SK-N-SH treated with all-trans-retinoic acid at 6 μM for 48 hours (cell line): ENCODE measurements around the gene CACNA1C.

Experiments
- ATAC-seq: fragments of 200-7000 bp; cut with Tn5 transposase; 3 replicates; pipeline ENCODE4 v1.9.1; 2020; ENCODE audit warnings: mild to moderate bottlenecking, moderate library complexity
- ARNTL ChIP-seq: fragments of 450-650 bp; formaldehyde crosslinking; IDR thresholded peaks from 2 replicates; pipeline ENCODE4 v1.5.0; 2020; ENCODE audit warnings: low read depth, mild to moderate bottlenecking, moderate library complexity, borderline replicate concordance
- BACH2 ChIP-seq: fragments of 250-450 bp; sonication (Bioruptor Pico); IDR thresholded peaks from 2 replicates; pipeline ENCODE4 v1.9.0; 2021; ENCODE audit warnings: mild to moderate bottlenecking, borderline replicate concordance
- CSDC2 ChIP-seq: fragments of 250-450 bp; sonication (Bioruptor Pico); IDR thresholded peaks from 2 replicates; pipeline ENCODE4 v1.5.0; 2020; ENCODE audit warnings: mild to moderate bottlenecking, moderate library complexity
- ESRRG ChIP-seq: fragments of 250-450 bp; sonication (Bioruptor Pico); IDR thresholded peaks from 2 replicates; pipeline ENCODE4 v1.6.1; 2021; ENCODE audit warnings: mild to moderate bottlenecking
- GLIS3 ChIP-seq: fragments of 250-450 bp; sonication (Bioruptor Pico); IDR thresholded peaks from 2 replicates; pipeline ENCODE4 v1.5.0; 2020; ENCODE audit warnings: mild to moderate bottlenecking, moderate library complexity
- OSR1 ChIP-seq: fragments of 250-450 bp; sonication (Bioruptor Pico); IDR thresholded peaks from 2 replicates; pipeline ENCODE4 v1.8.0; 2022; ENCODE audit warnings: moderate library complexity, mild to moderate bottlenecking, inconsistent platforms
- PPARA ChIP-seq: fragments of 250-450 bp; sonication (Bioruptor Pico); IDR thresholded peaks from 2 replicates; pipeline ENCODE4 v1.5.0; 2020; ENCODE audit warnings: mild to moderate bottlenecking, borderline replicate concordance
- RARB ChIP-seq: fragments of 250-450 bp; sonication (Bioruptor Pico); IDR thresholded peaks from 2 replicates; pipeline ENCODE4 v1.8.0; 2021; ENCODE audit warnings: mild to moderate bottlenecking, moderate library complexity
- SNAI2 ChIP-seq: fragments of 250-450 bp; sonication (Bioruptor Pico); IDR thresholded peaks from 2 replicates; pipeline ENCODE4 v1.5.0; 2020; ENCODE audit warnings: mild to moderate bottlenecking, moderate library complexity
- ZC3H10 ChIP-seq: fragments of 250-450 bp; sonication (Bioruptor Pico); IDR thresholded peaks from 2 replicates; pipeline ENCODE4 v1.5.1; 2021; ENCODE audit warnings: mild to moderate bottlenecking, moderate library complexity
- ZFP3 ChIP-seq: fragments of 250-450 bp; sonication (Bioruptor Pico); IDR thresholded peaks from 2 replicates; pipeline ENCODE4 v1.5.0; 2020; ENCODE audit warnings: mild to moderate bottlenecking, moderate library complexity
- ZFP30 ChIP-seq: fragments of 450-650 bp; formaldehyde crosslinking; IDR thresholded peaks from 2 replicates; pipeline ENCODE4 v1.5.0; 2022; ENCODE audit warnings: mild to moderate bottlenecking, moderate library complexity
- ZNF565 ChIP-seq: fragments of 450-650 bp; formaldehyde crosslinking; conservative IDR thresholded peaks from 2 replicates; pipeline ENCODE4 v1.5.0; 2020; ENCODE audit warnings: low read depth, mild to moderate bottlenecking, moderate library complexity
- ZNF70 ChIP-seq: fragments of 450-650 bp; formaldehyde crosslinking; IDR thresholded peaks from 2 replicates; pipeline ENCODE4 v1.5.0; 2020; ENCODE audit warnings: mild to moderate bottlenecking, moderate library complexity
- TF ChIP-seq, protein P1 (sequence below): fragments of 250-450 bp; sonication (Bioruptor Pico); IDR thresholded peaks from 2 replicates; pipeline ENCODE4 v1.5.0; 2020; ENCODE audit warnings: mild to moderate bottlenecking, moderate library complexity
- TF ChIP-seq, protein P2 (sequence below): fragments of 250-450 bp; sonication (Bioruptor Pico); IDR thresholded peaks from 2 replicates; pipeline ENCODE4 v1.8.0; 2020; ENCODE audit warnings: mild to moderate bottlenecking, moderate library complexity, borderline replicate concordance
- TF ChIP-seq, protein P3 (sequence below): fragments of 250-450 bp; sonication (Bioruptor Pico); IDR thresholded peaks from 2 replicates; pipeline ENCODE4 v1.5.1; 2021; ENCODE audit warnings: mild to moderate bottlenecking, moderate library complexity
- TF ChIP-seq, protein P4 (sequence below): fragments of 250-450 bp; sonication (Bioruptor Pico); IDR thresholded peaks from 2 replicates; pipeline ENCODE4 v1.8.0; 2021; ENCODE audit warnings: low read depth, mild to moderate bottlenecking, moderate library complexity, borderline replicate concordance

The CACNA1C gene

DNA sequence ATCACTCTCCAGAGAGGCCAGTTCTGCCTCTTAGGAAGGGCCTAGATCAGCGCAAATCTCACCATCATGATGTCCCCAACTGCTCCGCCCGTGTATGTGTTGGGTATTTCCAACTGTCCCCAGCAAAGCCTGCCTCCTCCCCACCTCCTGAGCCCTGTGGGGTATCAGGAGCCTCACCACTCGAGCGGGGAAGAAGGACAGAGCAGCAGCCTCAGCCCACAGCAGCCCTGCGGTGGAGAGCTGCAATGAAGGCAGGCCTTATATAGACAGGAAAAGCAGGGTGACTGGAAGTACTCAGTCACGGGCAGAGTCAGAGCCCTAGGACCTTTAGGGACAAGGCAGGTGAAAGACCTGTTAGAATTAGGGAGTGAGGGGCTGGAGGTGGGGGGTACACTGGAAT lies 358.2 kb downstream of the CACNA1C start:
- TF ChIP-seq, protein P1, sequence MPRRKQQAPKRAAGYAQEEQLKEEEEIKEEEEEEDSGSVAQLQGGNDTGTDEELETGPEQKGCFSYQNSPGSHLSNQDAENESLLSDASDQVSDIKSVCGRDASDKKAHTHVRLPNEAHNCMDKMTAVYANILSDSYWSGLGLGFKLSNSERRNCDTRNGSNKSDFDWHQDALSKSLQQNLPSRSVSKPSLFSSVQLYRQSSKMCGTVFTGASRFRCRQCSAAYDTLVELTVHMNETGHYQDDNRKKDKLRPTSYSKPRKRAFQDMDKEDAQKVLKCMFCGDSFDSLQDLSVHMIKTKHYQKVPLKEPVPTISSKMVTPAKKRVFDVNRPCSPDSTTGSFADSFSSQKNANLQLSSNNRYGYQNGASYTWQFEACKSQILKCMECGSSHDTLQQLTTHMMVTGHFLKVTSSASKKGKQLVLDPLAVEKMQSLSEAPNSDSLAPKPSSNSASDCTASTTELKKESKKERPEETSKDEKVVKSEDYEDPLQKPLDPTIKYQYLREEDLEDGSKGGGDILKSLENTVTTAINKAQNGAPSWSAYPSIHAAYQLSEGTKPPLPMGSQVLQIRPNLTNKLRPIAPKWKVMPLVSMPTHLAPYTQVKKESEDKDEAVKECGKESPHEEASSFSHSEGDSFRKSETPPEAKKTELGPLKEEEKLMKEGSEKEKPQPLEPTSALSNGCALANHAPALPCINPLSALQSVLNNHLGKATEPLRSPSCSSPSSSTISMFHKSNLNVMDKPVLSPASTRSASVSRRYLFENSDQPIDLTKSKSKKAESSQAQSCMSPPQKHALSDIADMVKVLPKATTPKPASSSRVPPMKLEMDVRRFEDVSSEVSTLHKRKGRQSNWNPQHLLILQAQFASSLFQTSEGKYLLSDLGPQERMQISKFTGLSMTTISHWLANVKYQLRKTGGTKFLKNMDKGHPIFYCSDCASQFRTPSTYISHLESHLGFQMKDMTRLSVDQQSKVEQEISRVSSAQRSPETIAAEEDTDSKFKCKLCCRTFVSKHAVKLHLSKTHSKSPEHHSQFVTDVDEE (CRISPR knock-in tag): no peak
- TF ChIP-seq SNAI2 (CRISPR knock-in tag) (no peak), ARNTL (CRISPR knock-in tag) (no peak), OSR1 (CRISPR knock-in tag) (no peak), RARB (CRISPR knock-in tag) (no peak), ESRRG (no peak), ZNF565 (CRISPR knock-in tag) (no peak), ZFP3 (CRISPR knock-in tag) (no peak), ZC3H10 (CRISPR knock-in tag) (no peak), BACH2 (CRISPR knock-in tag) (no peak), CSDC2 (no peak), GLIS3 (CRISPR knock-in tag) (no peak)
- TF ChIP-seq, protein P2, sequence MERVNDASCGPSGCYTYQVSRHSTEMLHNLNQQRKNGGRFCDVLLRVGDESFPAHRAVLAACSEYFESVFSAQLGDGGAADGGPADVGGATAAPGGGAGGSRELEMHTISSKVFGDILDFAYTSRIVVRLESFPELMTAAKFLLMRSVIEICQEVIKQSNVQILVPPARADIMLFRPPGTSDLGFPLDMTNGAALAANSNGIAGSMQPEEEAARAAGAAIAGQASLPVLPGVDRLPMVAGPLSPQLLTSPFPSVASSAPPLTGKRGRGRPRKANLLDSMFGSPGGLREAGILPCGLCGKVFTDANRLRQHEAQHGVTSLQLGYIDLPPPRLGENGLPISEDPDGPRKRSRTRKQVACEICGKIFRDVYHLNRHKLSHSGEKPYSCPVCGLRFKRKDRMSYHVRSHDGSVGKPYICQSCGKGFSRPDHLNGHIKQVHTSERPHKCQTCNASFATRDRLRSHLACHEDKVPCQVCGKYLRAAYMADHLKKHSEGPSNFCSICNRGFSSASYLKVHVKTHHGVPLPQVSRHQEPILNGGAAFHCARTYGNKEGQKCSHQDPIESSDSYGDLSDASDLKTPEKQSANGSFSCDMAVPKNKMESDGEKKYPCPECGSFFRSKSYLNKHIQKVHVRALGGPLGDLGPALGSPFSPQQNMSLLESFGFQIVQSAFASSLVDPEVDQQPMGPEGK (CRISPR knock-in tag): no peak
- TF ChIP-seq, protein P3, sequence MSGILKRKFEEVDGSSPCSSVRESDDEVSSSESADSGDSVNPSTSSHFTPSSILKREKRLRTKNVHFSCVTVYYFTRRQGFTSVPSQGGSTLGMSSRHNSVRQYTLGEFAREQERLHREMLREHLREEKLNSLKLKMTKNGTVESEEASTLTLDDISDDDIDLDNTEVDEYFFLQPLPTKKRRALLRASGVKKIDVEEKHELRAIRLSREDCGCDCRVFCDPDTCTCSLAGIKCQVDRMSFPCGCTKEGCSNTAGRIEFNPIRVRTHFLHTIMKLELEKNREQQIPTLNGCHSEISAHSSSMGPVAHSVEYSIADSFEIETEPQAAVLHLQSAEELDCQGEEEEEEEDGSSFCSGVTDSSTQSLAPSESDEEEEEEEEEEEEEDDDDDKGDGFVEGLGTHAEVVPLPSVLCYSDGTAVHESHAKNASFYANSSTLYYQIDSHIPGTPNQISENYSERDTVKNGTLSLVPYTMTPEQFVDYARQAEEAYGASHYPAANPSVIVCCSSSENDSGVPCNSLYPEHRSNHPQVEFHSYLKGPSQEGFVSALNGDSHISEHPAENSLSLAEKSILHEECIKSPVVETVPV (CRISPR knock-in tag): no peak
- no peak for ATAC-seq

DNA sequence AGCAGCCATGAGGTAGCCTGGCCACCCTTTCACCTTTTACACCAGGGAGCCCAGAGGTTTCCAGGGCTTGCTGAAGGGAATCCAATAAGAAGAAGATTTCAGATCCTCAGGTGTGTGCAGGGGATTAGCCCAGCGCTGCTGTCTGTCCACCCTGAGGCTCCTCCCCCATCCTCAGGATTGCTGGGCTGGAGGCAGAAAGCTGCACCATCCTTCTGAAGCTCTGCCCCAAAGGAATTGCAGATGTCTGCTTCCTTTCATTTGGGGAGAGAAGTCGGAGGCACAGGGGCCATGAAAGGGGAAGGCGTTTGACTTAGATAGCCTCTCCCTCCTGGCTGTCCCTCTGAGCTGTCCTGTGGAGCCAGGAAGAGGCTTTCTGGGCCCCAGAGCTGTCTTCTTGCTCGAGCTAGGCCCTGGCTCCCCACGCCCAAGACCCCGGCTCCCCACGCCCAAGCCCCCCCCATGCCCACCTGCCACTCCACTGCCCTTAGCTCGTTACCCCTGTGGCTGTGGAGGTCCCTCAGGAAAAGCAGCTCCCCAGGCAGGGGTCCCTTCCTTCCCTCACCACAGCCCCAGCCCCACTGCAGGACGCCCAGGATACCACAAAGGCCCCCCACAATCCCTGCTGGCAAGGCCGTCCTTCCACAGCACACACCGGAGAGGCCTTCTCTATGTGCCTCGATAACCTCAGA lies 359.0 kb downstream of the CACNA1C start:
- TF ChIP-seq PPARA (CRISPR knock-in tag): no peak
- TF ChIP-seq, protein P2 (CRISPR knock-in tag): no peak
- no peak for TF ChIP-seq GLIS3 (CRISPR knock-in tag)
- TF ChIP-seq, protein P3 (CRISPR knock-in tag): no peak
- no peak for TF ChIP-seq ZNF70 (CRISPR knock-in tag)
- no peak for TF ChIP-seq BACH2 (CRISPR knock-in tag)
- TF ChIP-seq, protein P4, sequence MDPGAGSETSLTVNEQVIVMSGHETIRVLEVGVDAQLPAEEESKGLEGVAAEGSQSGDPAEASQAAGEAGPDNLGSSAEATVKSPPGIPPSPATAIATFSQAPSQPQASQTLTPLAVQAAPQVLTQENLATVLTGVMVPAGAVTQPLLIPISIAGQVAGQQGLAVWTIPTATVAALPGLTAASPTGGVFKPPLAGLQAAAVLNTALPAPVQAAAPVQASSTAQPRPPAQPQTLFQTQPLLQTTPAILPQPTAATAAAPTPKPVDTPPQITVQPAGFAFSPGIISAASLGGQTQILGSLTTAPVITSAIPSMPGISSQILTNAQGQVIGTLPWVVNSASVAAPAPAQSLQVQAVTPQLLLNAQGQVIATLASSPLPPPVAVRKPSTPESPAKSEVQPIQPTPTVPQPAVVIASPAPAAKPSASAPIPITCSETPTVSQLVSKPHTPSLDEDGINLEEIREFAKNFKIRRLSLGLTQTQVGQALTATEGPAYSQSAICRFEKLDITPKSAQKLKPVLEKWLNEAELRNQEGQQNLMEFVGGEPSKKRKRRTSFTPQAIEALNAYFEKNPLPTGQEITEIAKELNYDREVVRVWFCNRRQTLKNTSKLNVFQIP (CRISPR knock-in tag): no peak
- TF ChIP-seq RARB (CRISPR knock-in tag): no peak
- TF ChIP-seq ZFP30 (CRISPR knock-in tag): no peak
- no peak for TF ChIP-seq SNAI2 (CRISPR knock-in tag)
- no peak for TF ChIP-seq ZNF565 (CRISPR knock-in tag)
- no peak for ATAC-seq
